A549 (cell line): ENCODE data around the gene HLTF. TPM values are rescaled to one million over a fixed set of nuclear protein-coding genes. Genes with fewer than 3 reads are reported as not detected.

ENCODE experiments used
- ATAC-seq, 2 experiments: fragments of 200-7000 bp in 1 of 2; fragments of >200 bp in 1 of 2; cut with Nextera tagmentation in 1 of 2; cut with Tn5 transposase in 1 of 2; 3 replicates each; pipeline versions ENCODE4 v1.8.0 to v1.9.1; 2018 to 2020; ENCODE audit warnings: mild to moderate bottlenecking in 1 of 2, moderate library complexity in 1 of 2
- CTCF ChIA-PET: fragments of 300-600 bp; sonication (Branson Sonifier 250); formaldehyde crosslinking; extraction: SDS; loops from one replicate; lab custom pipeline; 2021; ENCODE audit warnings: antibody characterized with exemption, inconsistent platforms; lab: Yijun Ruan, JAX
- POLR2A ChIA-PET: fragments of 350-600 bp; formaldehyde crosslinking; extraction: SDS; loops from one replicate; lab custom pipeline; 2021; ENCODE audit warnings: antibody characterized with exemption, inconsistent platforms; lab: Yijun Ruan, JAX
- DNase-seq, 2 experiments: peaks; one replicate each; pipeline versions ENCODE4 v3.0.0 to v3.0.0-alpha.2; 2011 to 2016; ENCODE audit warnings: low read depth in 1 of 2, low spot score in 1 of 2
- FAIRE-seq: peaks from 2 replicates; lab custom pipeline; 2011; peaks lifted over from hg19 to GRCh38; lab: Jason Lieb, UNC
- H3K27ac ChIP-seq, 2 experiments: fragments of >200 bp; sonication (Bioruptor Twin); formaldehyde crosslinking; 3 replicates each; pipeline ENCODE4 v1.5.1; 2016 to 2017
- H3K4me1 ChIP-seq: fragments of >200 bp; sonication (Bioruptor Twin); formaldehyde crosslinking; 3 replicates; pipeline ENCODE4 v1.6.1; 2016
- H3K4me2 ChIP-seq: fragments of >200 bp; sonication (Bioruptor Twin); formaldehyde crosslinking; 3 replicates; pipeline ENCODE4 v1.6.1; 2016
- H3K4me3 ChIP-seq: fragments of >200 bp; sonication (Bioruptor Twin); formaldehyde crosslinking; 3 replicates; pipeline ENCODE4 v1.5.1; 2016
- H3K9me3 ChIP-seq: fragments of >200 bp; sonication (Bioruptor Twin); formaldehyde crosslinking; 3 replicates; pipeline ENCODE4 v1.6.1; 2016
- ATOH8 ChIP-seq: fragments of 250-450 bp; sonication (Bioruptor Pico); IDR thresholded peaks from 2 replicates; pipeline ENCODE4 v1.5.0; 2020; ENCODE audit warnings: low read depth, mild to moderate bottlenecking, moderate library complexity
- BCL3 ChIP-seq: fragments of >200 bp; sonication (Bioruptor Twin); formaldehyde crosslinking; IDR thresholded peaks from 3 replicates; pipeline ENCODE4 v1.6.1; 2016
- BHLHE40 ChIP-seq: IDR thresholded peaks from 2 replicates; pipeline ENCODE4 v1.6.1; 2012; ENCODE audit warnings: low read depth, low read length, inconsistent platforms
- CBX2 ChIP-seq: fragments of 200-600 bp; sonication (generic); IDR thresholded peaks from 2 replicates; pipeline ENCODE4 v1.6.1; 2016; ENCODE audit warnings: low read depth, mild to moderate bottlenecking, borderline replicate concordance
- CEBPB ChIP-seq, 2 experiments: fragments of >200 bp in 1 of 2; sonication (Bioruptor Twin) in 1 of 2; formaldehyde crosslinking in 1 of 2; IDR thresholded peaks; 2 replicates each; pipeline ENCODE4 v1.6.1; 2012 to 2016
- CHD2 ChIP-seq: fragments of 150-350 bp; IDR thresholded peaks from 2 replicates; pipeline ENCODE4 v1.6.1; 2014; ENCODE audit warnings: low read length; ENCODE audit not compliant: partially characterized antibody
- CTCF ChIP-seq: fragments of >200 bp; sonication (Bioruptor Twin); formaldehyde crosslinking; IDR thresholded peaks from 3 replicates; pipeline ENCODE4 v1.5.1; 2016
- E2F6 ChIP-seq: IDR thresholded peaks from 2 replicates; pipeline ENCODE4 v1.6.1; 2012; ENCODE audit warnings: low read depth, borderline replicate concordance
- EHF ChIP-seq: fragments of 250-450 bp; sonication (Bioruptor Pico); IDR thresholded peaks from 2 replicates; pipeline ENCODE4 v1.5.0; 2020; ENCODE audit warnings: mild to moderate bottlenecking
- ESRRA ChIP-seq: fragments of 150-350 bp; IDR thresholded peaks from 2 replicates; pipeline ENCODE4 v1.6.1; 2014; ENCODE audit warnings: mild to moderate bottlenecking, low read length, borderline replicate concordance
- FOSB ChIP-seq: fragments of 250-450 bp; sonication (Bioruptor Pico); IDR thresholded peaks from 2 replicates; pipeline ENCODE4 v1.5.0; 2020; ENCODE audit warnings: mild to moderate bottlenecking, moderate library complexity
- HDAC2 ChIP-seq: fragments of 200-600 bp; sonication (generic); IDR thresholded peaks from 2 replicates; pipeline ENCODE4 v1.6.1; 2016
- HES2 ChIP-seq: fragments of >200 bp; sonication (Bioruptor Twin); formaldehyde crosslinking; IDR thresholded peaks from 2 replicates; pipeline ENCODE4 v1.6.1; 2016
- JUNB ChIP-seq: fragments of >200 bp; sonication (Bioruptor Twin); formaldehyde crosslinking; IDR thresholded peaks from 2 replicates; pipeline ENCODE4 v1.6.1; 2016
- KDM1A ChIP-seq: fragments of 200-600 bp; sonication (generic); IDR thresholded peaks from 2 replicates; pipeline ENCODE4 v1.6.1; 2016; ENCODE audit warnings: low read depth, mild to moderate bottlenecking
- KDM5A ChIP-seq: fragments of 200-600 bp; sonication (generic); IDR thresholded peaks from 2 replicates; pipeline ENCODE4 v1.6.1; 2016; ENCODE audit warnings: antibody characterized with exemption, mild to moderate bottlenecking
- MAZ ChIP-seq: fragments of 150-350 bp; IDR thresholded peaks from 2 replicates; pipeline ENCODE4 v1.6.1; 2014; ENCODE audit warnings: antibody characterized with exemption, low read depth, low read length, borderline replicate concordance
- MYC ChIP-seq: IDR thresholded peaks from 2 replicates; pipeline ENCODE4 v1.6.1; 2012; ENCODE audit warnings: mild to moderate bottlenecking, inconsistent platforms, low read length, improper control_type of control experiment, borderline replicate concordance
- NFE2L2 ChIP-seq: fragments of 150-350 bp; conservative IDR thresholded peaks from 2 replicates; pipeline ENCODE4 v1.6.1; 2014; ENCODE audit warnings: low read length
- NPAS2 ChIP-seq: fragments of 250-450 bp; sonication (Bioruptor Pico); IDR thresholded peaks from 2 replicates; pipeline ENCODE4 v1.8.0; 2022; ENCODE audit warnings: mild to moderate bottlenecking, moderate library complexity, borderline replicate concordance
- NR3C1 ChIP-seq: fragments of >200 bp; sonication (Bioruptor Twin); formaldehyde crosslinking; IDR thresholded peaks from 3 replicates; pipeline ENCODE4 v1.6.1; 2017
- POLR2A ChIP-seq: IDR thresholded peaks from 2 replicates; pipeline ENCODE4 v1.6.1; 2012; ENCODE audit warnings: mild to moderate bottlenecking, low read length
- RAD21 ChIP-seq, 2 experiments: fragments of >200 bp in 1 of 2; sonication (Bioruptor Twin) in 1 of 2; formaldehyde crosslinking in 1 of 2; IDR thresholded peaks in 1 of 2; conservative IDR thresholded peaks in 1 of 2; 2 replicates in 1 of 2; 3 replicates in 1 of 2; pipeline ENCODE4 v1.6.1; 2012 to 2018; ENCODE audit warnings: inconsistent platforms in 1 of 2
- REST ChIP-seq: fragments of 200-600 bp; sonication (generic); IDR thresholded peaks from 2 replicates; pipeline ENCODE4 v1.6.1; 2016; ENCODE audit warnings: antibody characterized with exemption, mild to moderate bottlenecking, moderate library complexity
- TFCP2L1 ChIP-seq: fragments of 250-450 bp; sonication (Bioruptor Pico); IDR thresholded peaks from 2 replicates; pipeline ENCODE4 v1.5.0; 2021; ENCODE audit warnings: mild to moderate bottlenecking
- ZFP36 ChIP-seq: fragments of 450-650 bp; IDR thresholded peaks from 2 replicates; pipeline ENCODE4 v1.6.1; 2014; ENCODE audit warnings: borderline replicate concordance; ENCODE audit not compliant: partially characterized antibody
- WGBS: methylation state at CpG from one replicate; pipeline ENCODE4 v1.1.6; 2017; ENCODE audit errors: missing lambda C conversion rate; 5-methylcytosine and 5-hydroxymethylcytosine counted together
- polyA plus RNA-seq, 4 experiments: library from polyadenylated mRNA; depleted of rRNA in 3 of 4; stranded (reverse); fragments of >200 nt; fragmentation: RNase III in 1 of 4; extraction: RNeasy Plus Mini Kit Qiagen cat#74134 plus additional on column Dnase treatment in 1 of 4; gene quantifications; 2 replicates in 3 of 4; 3 replicates in 1 of 4; pipeline ENCODE4 v1.2.3, GENCODE V29; 2011 to 2017

The HLTF gene
- polyA plus RNA-seq, 2 of the 4 experiments (the other 2 are of a cell fraction): 26.7 to 61.6 TPM

GRCh38 chr3:148991219-148992026, 94.9 kb downstream of the HLTF start, which contains the start of gene GYG1 (continued):
- no peak for TF ChIP-seq EHF (CRISPR knock-in tag)
- TF ChIP-seq KDM5A: no peak
- TF ChIP-seq BHLHE40: 0 out of 2 replicates have a peak, but pooled peaks have one; percentile 32
- no peak for TF ChIP-seq FOSB (CRISPR knock-in tag)
- TF ChIP-seq ESRRA: no peak
- no peak for TF ChIP-seq REST
- TF ChIP-seq JUNB: no peak
- no peak for TF ChIP-seq HES2
- no peak for TF ChIP-seq HDAC2
- peak; percentile 19 to 33; a peak in 4 of 5 replicates for TF ChIP-seq RAD21 (conservative IDR thresholded peaks at IDR 0.05 in 1 of 2, IDR thresholded peaks at IDR 0.05 in 1 of 2)
- no peak for TF ChIP-seq ATOH8 (CRISPR knock-in tag)
- no peak for TF ChIP-seq KDM1A
- TF ChIP-seq TFCP2L1 (CRISPR knock-in tag): no peak
- TF ChIP-seq CBX2: no peak
- peak; percentile 93 for TF ChIP-seq POLR2A
- TF ChIP-seq CHD2: no peak
- TF ChIP-seq NFE2L2: no peak
- no peak for TF ChIP-seq MAZ
- no peak for TF ChIP-seq ZFP36
- TF ChIP-seq BCL3: peak; percentile 59; the same call in 1 of the 3 replicates
- TF ChIP-seq CEBPB (IDR thresholded peaks at IDR 0.05): no peak
- TF ChIP-seq MYC: peak; percentile 61; the same call in 1 of the 2 replicates
- peak; percentile 94 for TF ChIP-seq NPAS2 (CRISPR knock-in tag)

- 86% methylated on average over 4 of the region's 4 CpGs for WGBS
- Histone ChIP-seq H3K27ac (no peak overlapping the region), H3K4me1 (peaks cover 7% of the 10 kb centered on the region), H3K9me3 (no peaks in the 10 kb centered on the region), H3K4me2 (no peak overlapping the region; the same call in 2 of the 3 replicates), H3K4me3 (no peak overlapping the region)
- ChIA-PET CTCF (interaction anchor here (0.7 to 1.9 kb wide), 6 partner anchors 10 to 610 kb away, joined by 3 to 5 read pairs (median 3); no protein-coding TSS in a partner anchor), POLR2A (no interaction called here)
- FAIRE-seq (no peak), DNase-seq (no peak), ATAC-seq (no peak)
- TF ChIP-seq E2F6 (no peak), REST (no peak), MAZ (no peak), CHD2 (no peak), NR3C1 (no peak), NFE2L2 (no peak), CTCF (no peak)
These were observed 96.1 kb downstream of the HLTF start for GRCh38 chr3:148990236-148990635.
